B cell (primary cell): ENCODE measurements around the gene FCRL2.

Source experiments
- CTCF ChIP-seq: fragments of 200-600 bp; IDR thresholded peaks from one replicate; pipeline ENCODE4 v1.8.0; 2022; ENCODE audit warnings: antibody characterized with exemption, mild to moderate bottlenecking
- EZH2 ChIP-seq: IDR thresholded peaks from 2 replicates; pipeline ENCODE4 v1.6.1; 2012; ENCODE audit warnings: borderline replicate concordance, low read depth, mild to moderate bottlenecking, moderate library complexity, low read length; ENCODE audit not compliant: insufficient read depth, poor library complexity, severe bottlenecking

- TF ChIP-seq CTCF (no peak), EZH2 (no peak)
Measured at GRCh38 chr1:157770442-157771043, 6.4 kb downstream of the FCRL2 start.
